HEK293T (cell line): ENCODE data around the gene ENTPD7.

Experiments used
- CTCF ChIA-PET: fragments of 350-600 bp; formaldehyde crosslinking; extraction: SDS; loops from one replicate; lab custom pipeline; 2021; ENCODE audit warnings: antibody characterized with exemption, inconsistent platforms; lab: Yijun Ruan, JAX
- POLR2A ChIA-PET: fragments of 350-600 bp; formaldehyde crosslinking; extraction: SDS; loops from one replicate; lab custom pipeline; 2020; ENCODE audit warnings: antibody characterized with exemption, inconsistent platforms; lab: Yijun Ruan, JAX
- DNase-seq: peaks from one replicate; pipeline ENCODE4 v3.0.0; 2012; ENCODE audit warnings: mixed read lengths; ENCODE audit errors: extremely low spot score
- ARNT ChIP-seq: fragments of 450-650 bp; IDR thresholded peaks from 2 replicates; pipeline ENCODE4 v1.6.1; 2017; ENCODE audit warnings: mild to moderate bottlenecking
- BHLHE40 ChIP-seq: fragments of 450-650 bp; IDR thresholded peaks from 2 replicates; pipeline ENCODE4 v1.6.1; 2016; ENCODE audit warnings: mild to moderate bottlenecking, moderate library complexity, borderline replicate concordance
- CTBP1 ChIP-seq: fragments of 450-650 bp; IDR thresholded peaks from 2 replicates; pipeline ENCODE4 v1.6.1; 2016; ENCODE audit warnings: borderline replicate concordance
- ELF4 ChIP-seq: fragments of 450-650 bp; IDR thresholded peaks from 2 replicates; pipeline ENCODE4 v1.6.1; 2017; ENCODE audit warnings: antibody characterized with exemption
- FOXA1 ChIP-seq: fragments of 450-650 bp; IDR thresholded peaks from 2 replicates; pipeline ENCODE4 v1.6.1; 2016; ENCODE audit warnings: mild to moderate bottlenecking
- FOXK2 ChIP-seq: fragments of 450-650 bp; IDR thresholded peaks from 2 replicates; pipeline ENCODE4 v1.6.1; 2016; ENCODE audit warnings: mild to moderate bottlenecking
- FOXM1 ChIP-seq: fragments of 450-650 bp; IDR thresholded peaks from 2 replicates; pipeline ENCODE4 v1.6.1; 2017; ENCODE audit warnings: mild to moderate bottlenecking, borderline replicate concordance
- HDGF ChIP-seq: fragments of 450-650 bp; IDR thresholded peaks from 2 replicates; pipeline ENCODE4 v1.6.1; 2017; ENCODE audit warnings: antibody characterized with exemption, borderline replicate concordance
- L3MBTL2 ChIP-seq: fragments of 450-650 bp; conservative IDR thresholded peaks from 2 replicates; pipeline ENCODE4 v1.6.1; 2016; ENCODE audit warnings: mild to moderate bottlenecking
- LEF1 ChIP-seq: fragments of 450-650 bp; IDR thresholded peaks from 2 replicates; pipeline ENCODE4 v1.6.1; 2017; ENCODE audit warnings: mild to moderate bottlenecking, borderline replicate concordance
- NFRKB ChIP-seq: fragments of 450-650 bp; IDR thresholded peaks from 2 replicates; pipeline ENCODE4 v1.6.1; 2016; ENCODE audit warnings: mild to moderate bottlenecking, moderate library complexity
- PKNOX1 ChIP-seq: fragments of 450-650 bp; IDR thresholded peaks from 2 replicates; pipeline ENCODE4 v1.6.1; 2016
- SP1 ChIP-seq: fragments of 450-650 bp; IDR thresholded peaks from 2 replicates; pipeline ENCODE4 v1.6.1; 2017
- SUZ12 ChIP-seq: fragments of 450-650 bp; IDR thresholded peaks from 2 replicates; pipeline ENCODE4 v1.6.1; 2016; ENCODE audit warnings: mild to moderate bottlenecking
- TARDBP ChIP-seq: fragments of 450-650 bp; IDR thresholded peaks from 2 replicates; pipeline ENCODE4 v1.6.1; 2016
- ZNF384 ChIP-seq: fragments of 450-650 bp; IDR thresholded peaks from 2 replicates; pipeline ENCODE4 v1.6.1; 2016

Gene ENTPD7

DNA sequence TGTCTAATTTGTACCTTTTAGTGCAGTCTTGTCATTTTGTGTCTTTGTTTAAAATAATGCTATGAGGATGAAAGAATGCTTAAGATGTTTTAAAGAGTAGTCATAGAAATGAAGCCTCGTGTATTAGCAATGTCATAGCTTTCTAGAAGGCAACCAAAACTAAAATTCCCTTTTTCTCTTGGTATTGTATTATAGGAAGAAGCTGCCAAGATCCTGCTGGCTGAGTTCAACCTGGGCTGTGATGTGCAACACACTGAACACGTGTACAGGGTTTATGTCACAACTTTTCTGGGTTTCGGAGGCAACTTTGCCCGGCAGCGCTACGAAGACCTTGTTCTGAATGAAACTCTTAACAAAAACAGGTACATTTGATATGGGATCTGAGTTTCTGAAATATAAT, 36.5 kb downstream of the ENTPD7 start:
- ChIA-PET CTCF (no interaction called here), POLR2A (no interaction called here)

DNA sequence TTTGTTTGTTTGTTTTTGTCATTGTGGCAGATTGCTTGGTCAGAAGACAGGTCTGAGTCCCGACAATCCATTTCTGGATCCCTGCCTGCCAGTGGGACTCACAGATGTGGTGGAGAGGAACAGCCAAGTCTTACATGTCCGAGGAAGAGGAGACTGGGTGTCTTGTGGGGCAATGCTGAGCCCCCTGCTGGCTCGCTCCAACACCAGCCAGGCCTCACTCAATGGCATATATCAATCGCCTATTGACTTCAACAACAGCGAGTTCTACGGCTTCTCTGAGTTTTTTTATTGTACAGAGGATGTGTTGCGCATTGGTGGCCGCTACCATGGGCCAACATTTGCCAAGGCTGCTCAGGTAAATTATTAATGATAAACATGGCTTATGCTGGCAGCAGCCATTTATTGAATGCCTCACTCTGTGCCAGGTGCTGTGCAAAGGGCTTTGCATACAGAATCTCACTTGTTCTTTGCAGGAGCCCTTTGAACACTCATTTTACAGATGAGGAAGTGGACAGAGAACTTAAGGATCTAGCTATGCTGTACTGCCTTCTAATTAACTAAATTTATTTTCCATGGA, 39.3 kb downstream of the ENTPD7 start:
- ChIA-PET CTCF (no interaction called here), POLR2A (no interaction called here)
- no peak for DNase-seq
- TF ChIP-seq FOXM1: no peak
- no peak for TF ChIP-seq NFRKB
- TF ChIP-seq HDGF: no peak
- no peak for TF ChIP-seq ZNF384
- TF ChIP-seq SUZ12: no peak

More for the DNA sequence above, 36.5 kb downstream of the ENTPD7 start:
- no peak for TF ChIP-seq LEF1
- TF ChIP-seq FOXM1: no peak
- no peak for TF ChIP-seq ZNF384
- TF ChIP-seq TARDBP: no peak
- TF ChIP-seq L3MBTL2: no peak
- no peak for TF ChIP-seq PKNOX1
- TF ChIP-seq CTBP1: no peak
- no peak for TF ChIP-seq FOXA1
- no peak for TF ChIP-seq HDGF
- no peak for TF ChIP-seq FOXK2
- no peak for TF ChIP-seq ARNT
- TF ChIP-seq ELF4: no peak
- no peak for TF ChIP-seq BHLHE40
- TF ChIP-seq NFRKB: no peak
- TF ChIP-seq SP1: no peak
- TF ChIP-seq SUZ12: no peak
- no peak for DNase-seq

- TF ChIP-seq FOXK2 (no peak), FOXA1 (no peak), LEF1 (no peak), SUZ12 (no peak), HDGF (no peak), SP1 (no peak), L3MBTL2 (no peak), ZNF384 (no peak), FOXM1 (no peak), ARNT (no peak), BHLHE40 (no peak), CTBP1 (no peak), TARDBP (no peak), NFRKB (no peak), ELF4 (no peak), PKNOX1 (no peak)
- CTCF ChIA-PET: no interaction called here
- POLR2A ChIA-PET: no interaction called here
- DNase-seq: no peak
Measured at GRCh38 chr10:99700649-99701048, 41.3 kb downstream of the ENTPD7 start.

GRCh38 chr10:99708428-99709012, 49.2 kb downstream of the ENTPD7 start:
- ChIA-PET CTCF (interaction anchor here (2.2 kb wide), 1 partner anchor 91 kb away, joined by 4 read pairs; no protein-coding TSS in a partner anchor), POLR2A (interaction anchor here (1.0 kb wide), 1 partner anchor 87 kb away, joined by 6 read pairs; no protein-coding TSS in a partner anchor)
- TF ChIP-seq LEF1: no peak
- no peak for TF ChIP-seq TARDBP
- DNase-seq: no peak

- POLR2A ChIA-PET: interaction anchor here (0.8 kb wide), 1 partner anchor 89 kb away, joined by 3 read pairs; the partner anchor contains the start of gene SLC25A28
- DNase-seq: no peak
- TF ChIP-seq ELF4 (no peak), CTBP1 (no peak), TARDBP (no peak), FOXK2 (no peak), SP1 (no peak), SUZ12 (no peak), ZNF384 (no peak), FOXA1 (no peak), BHLHE40 (no peak), LEF1 (no peak), HDGF (no peak), NFRKB (no peak), FOXM1 (no peak), L3MBTL2 (no peak), PKNOX1 (no peak), ARNT (no peak)
- CTCF ChIA-PET: interaction anchor here (1.0 to 2.2 kb wide), 4 partner anchors 13 to 224 kb away, joined by 3 to 4 read pairs (median 3); no protein-coding TSS in a partner anchor
Measured at GRCh38 chr10:99709480-99710229, 50.3 kb downstream of the ENTPD7 start.
